GF-D8 (cell line): Measurements from ENCODE around the gene F12.
A peak's percentile ranks its signal among the peaks of the same experiment; 100 is the strongest.

Source experiments
- DNase-seq: peaks from one replicate; lab custom pipeline; 2025; lab: John Stamatoyannopoulos, UW

Gene F12

DNA sequence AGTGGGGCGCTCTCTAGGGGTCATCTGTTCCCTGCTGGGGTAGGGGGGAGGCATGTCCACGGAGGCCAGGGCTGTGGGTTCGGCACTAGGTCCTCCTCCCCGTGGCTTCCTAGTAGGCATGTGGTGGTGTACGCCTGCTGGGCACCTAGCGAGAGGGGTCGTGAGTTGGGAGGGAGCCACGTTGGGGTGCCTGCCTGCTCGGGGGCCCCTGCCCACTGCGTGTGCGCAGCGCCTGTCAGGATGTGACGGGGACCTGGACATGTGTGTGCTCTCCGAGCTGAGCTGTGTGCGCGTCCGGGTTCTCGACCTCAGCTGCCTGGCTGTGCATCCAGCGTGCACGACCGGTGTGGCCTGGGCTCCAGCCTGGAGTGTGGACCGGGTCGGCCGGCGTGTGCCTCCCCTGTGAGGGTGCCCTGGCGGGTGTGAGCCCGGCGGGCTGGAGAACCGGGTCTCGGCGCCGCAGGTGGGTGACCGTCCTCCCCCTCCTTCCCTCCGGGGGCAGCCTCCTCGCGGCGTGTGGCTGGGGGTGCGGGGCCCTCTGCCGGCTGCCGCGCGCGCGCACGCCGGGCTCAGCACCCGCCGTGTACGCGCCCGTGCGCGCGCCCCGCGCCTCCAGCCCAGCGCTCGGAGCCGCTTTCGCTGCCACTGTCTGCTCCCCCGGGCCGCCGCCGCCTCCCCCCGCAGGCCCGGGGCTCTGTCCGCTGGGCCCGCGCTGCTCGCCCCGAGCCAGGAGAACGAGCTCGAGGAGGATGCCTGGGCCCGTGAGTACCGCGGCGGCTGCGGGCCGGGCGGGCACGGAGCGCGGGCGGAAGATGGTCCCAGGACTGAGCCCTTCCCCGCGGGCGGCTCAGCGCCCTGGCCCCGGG is 37.1 kb upstream of the F12 start, which contains the start of gene PRR7:
TSS of gene PRR7 (plus strand) at position 615 of the 866 bp plus-strand sequence. CDS start 8,254 bp downstream, outside the sequence.
- DNase-seq, result peak; percentile 40

DNA sequence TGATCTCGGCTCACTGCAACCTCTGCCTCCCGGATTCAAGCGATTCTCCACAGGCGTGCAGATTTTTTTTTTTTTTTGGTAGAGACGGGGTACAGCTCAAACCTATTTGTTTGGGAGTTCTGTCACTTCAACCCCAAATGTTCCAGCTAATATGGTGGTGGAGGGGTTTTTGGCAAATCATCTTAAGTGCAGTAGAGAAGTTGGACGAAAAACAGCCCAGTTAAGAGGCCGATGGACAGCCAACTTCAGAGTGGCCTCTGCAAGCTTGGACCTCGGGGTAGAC is 36.5 kb upstream of the F12 start:
- DNase-seq, result no peak

DNA sequence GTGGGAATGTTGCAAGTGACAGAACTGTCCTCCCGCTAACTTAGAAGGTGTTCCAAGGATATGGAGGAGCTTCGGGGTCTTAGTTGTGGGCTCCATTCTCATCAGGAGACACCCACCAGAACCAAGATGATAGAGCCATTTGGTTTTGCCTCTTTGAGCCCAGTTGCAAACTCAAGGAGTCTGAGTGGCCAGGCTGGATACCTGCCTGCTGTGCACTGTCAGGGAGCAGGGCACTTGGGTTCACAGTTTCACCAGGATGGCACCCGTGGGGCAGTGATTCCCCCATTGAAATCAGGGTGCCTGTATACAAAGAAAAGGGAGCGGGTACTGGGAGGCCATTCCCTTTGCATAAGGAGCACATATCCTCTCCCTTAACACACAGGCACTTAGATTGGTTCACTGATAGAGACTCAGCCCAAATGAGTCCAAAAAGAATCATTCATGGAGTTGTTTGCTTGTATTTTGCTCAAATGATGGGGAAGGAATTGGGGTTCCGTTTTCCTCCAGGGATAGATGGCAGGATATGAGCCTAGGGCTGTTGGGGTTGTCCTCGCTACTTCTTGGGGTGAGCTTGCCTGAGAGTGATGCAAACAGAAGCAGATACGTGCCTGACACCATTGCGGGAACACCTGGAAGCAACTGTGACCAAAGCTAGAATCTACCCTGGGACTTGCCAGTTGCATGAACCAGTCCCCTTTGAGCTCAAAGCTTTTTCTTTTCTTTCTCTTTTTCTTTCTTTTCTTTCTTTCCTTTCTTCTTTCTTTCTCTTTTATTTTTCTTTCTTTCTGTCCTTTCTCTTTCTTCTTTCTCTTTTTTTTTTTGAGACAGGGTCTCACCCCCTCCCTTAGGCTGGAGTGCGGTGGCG is 35.9 kb upstream of the F12 start:
- DNase-seq, result no peak

DNA sequence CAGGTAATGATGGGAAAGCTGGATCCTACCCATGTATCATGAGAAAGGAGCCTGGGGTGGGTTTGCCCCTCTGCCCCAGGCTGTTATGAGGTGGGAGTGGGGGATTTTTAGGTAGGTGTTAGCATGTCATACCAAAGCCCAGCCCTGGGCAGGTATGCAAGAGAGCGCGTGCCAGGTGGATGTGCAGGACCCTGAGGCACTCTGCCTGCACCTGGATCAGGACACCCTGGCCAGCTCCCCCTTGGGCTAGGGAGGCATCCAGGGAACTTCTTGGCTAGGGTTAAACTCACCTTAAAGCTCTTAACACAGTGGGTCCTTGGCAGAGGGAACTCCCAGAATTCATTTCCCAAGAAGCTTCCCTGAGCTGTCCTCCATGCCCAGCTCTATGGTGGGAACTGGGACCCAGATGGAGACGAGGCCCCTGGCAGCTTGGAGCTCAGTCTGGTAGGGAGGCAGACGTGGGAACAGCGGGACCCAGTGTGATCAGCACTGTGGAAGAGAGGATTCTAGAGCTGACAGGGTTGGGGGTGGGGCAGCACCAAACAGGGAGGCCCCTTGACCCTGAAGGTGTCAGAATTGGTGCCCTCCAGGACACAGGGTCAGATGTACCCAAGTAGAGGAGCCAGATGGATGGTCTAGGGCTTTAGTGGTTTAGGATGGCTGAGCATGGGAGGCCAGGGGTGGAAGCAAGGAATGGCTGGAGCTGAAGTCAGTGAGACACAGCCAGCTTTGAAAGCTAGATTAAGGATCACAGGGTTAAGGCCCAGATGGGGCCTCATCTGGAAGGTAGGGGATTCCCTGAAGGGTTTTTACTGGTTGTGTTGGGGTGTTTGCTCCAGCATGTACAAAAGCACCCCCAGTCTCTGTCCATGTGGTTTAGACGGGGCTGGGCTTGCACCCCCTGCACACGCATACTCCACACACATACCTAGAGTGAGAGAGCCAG is 35.0 kb upstream of the F12 start:
- DNase-seq, result no peak

DNA sequence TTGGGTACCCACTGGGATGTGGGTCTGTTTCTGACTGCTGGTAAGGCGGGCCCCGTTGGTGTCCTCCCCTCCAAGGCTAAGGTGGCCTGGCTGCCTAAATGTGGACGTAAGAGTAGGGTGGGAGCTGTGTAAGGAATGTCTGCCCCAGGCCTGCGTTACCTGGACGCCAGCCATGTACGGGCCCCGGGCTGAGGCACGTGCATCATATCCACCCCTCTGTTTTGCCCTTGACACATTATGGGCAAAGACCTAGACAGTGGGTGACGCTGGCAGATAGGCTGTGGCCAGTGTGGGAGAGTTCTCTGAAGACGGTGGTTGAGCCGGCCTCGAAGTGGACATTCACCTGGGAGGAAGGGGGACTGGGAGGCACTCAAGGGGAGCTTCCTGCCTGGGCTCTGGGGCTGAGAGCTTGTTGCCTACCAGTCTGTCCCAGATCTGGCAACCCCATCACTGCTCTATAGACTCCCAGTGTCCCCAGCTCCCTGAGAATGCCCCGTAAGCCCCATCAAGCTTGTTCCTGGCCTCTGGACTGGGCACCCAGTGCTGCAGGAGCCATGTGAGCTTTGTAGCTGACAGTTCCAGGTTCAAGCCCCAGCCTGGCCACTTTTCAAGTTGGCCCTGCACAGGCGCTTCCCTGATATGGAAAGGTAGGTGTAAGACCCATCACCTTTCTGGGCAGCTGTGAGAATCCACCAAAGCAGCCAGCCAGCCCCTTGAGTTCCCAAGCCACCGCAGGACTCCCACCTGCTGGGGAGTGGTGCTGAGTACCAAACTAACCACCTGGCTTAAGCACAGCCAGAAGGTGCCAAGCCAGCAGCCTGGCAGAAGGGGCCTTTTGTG is 34.0 kb upstream of the F12 start:
- no peak for DNase-seq

DNA sequence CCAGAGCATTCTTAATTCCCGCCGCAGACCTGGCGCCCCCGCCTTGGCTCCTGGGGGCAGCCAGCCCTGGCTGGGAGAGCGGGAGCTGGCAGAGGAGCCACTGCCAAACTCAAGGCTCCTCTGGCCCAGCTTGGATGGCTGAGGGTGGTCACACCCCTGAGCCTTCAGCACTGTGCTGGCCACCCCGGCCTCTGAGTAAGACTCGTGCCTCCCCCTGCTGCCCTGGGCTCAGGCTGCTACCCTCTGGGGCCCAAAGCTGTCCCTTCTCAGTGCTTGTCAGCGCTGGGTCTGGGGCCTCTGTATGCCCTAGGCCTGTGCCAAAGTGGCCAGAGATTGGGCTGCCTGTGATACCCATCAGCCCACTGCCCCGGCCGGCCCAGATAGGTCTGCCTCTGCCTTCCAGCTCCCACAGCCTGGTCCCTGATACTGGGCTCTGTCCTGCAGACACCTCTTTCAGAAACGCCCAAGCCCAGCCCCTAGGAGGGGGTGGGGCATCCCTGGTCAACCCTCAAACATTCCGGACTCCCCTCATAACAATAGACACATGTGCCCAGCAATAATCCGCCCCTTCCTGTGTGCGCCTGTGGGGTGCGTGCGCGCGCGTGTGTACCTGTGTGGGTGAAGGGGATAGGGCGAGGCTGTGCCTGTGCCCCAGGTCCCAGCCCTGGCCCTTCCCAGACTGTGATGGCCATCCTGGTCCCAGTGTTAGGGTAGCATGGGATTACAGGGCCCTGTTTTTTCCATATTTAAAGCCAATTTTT is 32.9 kb upstream of the F12 start:
- DNase-seq, result no peak

DNA sequence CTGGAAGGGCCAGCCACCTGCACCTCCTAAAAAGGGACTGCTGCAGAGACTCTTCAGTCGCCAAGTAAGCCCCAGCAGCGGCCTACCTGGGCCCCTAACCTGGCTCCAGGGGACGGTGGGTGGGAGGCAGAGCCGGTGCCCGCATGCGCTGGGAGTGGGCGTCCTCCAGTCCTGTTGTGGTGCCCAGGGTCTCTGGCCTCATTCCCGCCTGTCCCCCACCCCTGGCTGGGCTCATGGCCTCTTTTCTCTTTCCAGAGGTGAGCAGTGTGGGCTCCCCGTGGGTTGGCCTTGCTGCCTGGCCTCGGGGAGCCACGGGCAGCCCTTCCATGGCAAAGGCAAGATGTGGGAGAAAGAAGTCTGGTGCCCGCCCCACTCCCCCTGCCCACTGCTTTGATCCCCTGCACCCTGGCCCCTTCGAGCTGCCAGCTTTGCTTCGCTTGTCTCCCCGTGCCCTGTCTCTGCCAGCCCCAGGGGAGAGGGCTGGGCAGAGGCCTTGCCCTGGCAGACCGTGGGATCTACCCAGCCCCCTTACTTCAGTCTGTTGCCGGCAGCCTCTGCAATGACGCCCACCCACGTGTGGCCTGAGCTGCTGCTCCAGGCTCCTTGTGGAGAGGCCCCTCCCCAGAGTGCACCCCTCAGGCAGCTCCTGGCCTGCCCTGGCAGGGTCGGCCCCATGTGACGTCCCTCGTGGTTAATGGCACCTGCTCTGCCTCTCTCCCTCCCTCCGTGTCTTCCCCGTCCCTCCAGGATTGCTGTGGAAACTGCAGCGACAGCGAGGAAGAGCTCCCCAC is 31.8 kb upstream of the F12 start:
- DNase-seq, result no peak

DNA sequence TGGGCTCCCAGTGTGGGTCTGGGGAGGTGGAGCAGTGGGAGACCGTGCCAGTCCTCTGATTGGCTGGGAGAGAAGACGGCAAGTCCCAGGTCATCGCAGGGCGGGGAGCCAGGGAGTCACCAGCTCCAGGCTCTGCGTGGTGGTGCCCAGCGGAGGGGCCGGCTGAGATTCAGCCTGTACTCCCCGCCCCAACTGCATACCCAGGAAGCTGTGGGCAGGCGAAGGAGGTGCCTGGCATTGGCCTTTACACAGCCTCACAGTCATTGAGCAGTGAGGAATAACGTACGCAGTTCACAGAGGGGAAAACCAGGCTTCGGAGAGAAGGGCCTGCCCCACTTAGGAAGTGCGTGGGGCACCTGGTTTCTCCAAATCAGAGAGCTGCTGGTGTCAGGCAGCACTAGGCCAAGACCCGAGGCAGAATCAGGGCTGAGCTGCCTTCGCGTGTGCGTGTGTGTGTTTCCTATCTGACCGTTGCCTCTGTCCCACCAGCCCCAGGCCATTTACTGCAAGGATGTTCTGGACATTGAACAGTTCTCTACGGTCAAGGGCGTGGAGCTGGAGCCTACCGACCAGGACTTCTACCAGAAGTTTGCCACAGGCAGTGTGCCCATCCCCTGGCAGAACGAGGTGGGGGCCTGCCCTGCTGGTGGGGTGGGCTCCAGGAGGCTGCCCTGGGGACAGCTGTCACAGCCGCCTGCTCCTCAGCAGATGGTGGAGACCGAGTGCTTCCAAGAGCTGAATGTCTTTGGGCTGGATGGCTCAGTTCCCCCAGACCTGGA is 31.0 kb upstream of the F12 start:
- no peak for DNase-seq

DNA sequence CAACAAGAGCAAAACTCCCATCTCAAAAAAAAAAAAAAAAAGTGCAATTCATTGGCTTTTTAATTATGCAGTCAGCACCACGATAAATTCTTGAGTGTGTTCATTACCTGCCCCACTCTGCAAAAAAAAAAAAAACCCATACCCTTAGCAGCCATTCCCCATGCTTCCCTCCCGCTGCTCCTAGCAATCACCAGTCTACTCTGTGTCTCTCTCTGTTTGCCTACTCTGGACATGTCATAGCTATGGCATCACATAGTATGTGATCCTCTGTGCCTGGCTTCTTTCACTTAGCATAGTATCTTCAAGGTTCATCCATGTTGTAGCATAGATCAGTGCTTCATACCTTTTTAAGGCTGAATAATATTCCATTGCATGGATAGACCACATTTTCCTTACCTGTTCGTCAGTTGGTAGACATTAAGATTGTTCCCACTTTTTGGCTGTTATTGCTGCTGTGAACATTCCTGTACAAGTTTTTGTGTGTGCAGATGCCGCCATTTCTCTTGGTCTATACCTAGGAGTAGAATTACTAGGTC is 30.2 kb upstream of the F12 start:
- no peak for DNase-seq

DNA sequence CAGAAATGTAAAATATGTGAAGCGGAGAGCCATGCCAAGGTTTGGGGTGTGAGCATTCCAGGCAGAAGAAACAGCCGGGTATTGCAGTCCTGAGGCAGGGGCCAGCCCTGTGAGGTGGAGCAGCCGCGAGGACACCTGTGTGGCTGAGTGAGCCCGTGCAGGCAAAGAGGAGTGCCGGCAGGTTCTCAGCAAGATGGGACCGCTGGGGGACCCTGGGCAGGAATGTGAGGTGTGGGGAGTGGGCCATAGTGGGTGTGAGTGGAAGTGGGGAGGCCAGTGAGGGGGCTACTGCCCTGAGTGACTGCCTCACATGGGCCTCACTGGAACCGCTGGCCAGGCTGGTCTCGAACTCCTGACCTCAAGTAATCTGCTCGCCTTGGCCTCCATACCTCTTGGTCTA is 29.1 kb upstream of the F12 start:
- no peak for DNase-seq

DNA sequence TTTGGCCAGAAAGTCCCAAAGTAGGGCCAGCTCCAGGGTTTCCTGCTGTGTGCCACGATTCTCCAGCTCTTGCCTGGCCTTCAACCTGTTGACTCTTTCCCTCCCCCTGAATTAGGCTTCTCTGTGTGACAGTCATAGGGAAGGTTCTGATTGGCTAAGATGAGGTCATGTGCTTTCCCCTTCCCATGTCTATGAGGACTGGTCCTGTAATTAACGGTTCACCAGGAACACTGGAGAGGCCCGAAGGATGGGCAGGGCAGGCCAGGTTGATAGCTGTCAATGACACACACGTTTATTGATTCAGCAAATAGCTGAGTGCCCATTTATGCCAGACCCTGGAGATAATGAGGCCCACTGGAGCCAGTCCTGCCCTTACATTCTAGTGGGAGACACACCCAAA is 28.3 kb upstream of the F12 start:
- DNase-seq, result no peak

DNA sequence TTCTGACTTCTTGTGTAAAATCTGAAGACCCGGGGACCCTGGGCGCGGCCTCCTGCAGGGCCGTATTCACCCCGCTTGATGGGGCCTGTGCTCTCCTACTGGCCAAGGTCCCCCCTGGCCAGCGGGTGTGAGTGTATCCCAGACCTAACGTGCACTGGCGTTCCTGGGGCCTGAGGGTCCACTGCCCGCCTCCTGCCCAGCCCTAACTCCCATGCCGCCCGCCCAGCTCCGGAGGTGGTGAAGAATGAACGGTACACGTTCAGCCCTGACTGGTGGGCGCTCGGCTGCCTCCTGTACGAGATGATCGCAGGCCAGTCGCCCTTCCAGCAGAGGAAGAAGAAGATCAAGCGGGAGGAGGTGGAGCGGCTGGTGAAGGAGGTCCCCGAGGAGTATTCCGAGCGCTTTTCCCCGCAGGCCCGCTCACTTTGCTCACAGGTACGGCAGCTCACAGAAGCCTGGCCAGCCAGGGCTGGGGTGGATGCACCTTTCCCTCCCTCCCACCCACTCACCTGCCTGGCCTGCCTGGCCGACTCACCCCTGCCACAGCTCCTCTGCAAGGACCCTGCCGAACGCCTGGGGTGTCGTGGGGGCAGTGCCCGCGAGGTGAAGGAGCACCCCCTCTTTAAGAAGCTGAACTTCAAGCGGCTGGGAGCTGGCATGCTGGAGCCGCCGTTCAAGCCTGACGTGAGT is 26.6 kb upstream of the F12 start:
- no peak for DNase-seq

DNA sequence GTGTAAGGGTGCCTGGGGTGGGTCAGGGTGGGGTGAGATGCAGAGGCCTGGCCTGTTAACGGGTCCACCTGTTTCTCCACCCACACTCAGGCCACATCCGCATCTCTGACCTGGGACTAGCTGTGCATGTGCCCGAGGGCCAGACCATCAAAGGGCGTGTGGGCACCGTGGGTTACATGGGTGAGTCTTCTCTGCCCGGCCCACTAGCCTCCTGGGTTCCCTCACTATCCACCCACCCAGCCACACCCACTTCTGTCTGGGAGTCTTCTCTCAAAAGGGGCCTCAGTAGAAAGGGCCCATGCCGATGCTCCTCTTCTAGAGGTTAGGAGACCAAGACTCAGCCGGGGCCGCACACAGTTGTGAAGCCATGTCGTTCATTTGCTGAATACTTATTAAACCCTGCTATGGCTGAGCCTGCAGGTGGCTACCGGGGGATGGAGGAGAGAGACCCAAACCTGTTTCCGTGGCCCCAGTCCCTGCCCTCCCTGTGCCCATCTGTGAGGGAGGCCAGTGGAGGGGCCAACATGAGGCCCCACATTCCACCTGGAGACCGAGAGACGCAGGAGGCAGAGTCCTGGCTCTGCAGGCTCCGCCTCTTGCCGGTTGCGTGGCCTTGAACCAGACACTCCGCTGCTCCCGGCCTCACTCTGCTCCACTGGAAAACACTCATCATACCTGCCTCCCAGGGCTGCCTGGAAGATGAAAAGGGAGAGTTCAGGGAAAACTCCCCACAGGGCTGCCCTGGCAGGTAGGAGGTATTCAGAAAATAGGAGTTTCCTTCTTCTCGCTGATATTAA is 25.8 kb upstream of the F12 start:
- DNase-seq, result no peak

DNA sequence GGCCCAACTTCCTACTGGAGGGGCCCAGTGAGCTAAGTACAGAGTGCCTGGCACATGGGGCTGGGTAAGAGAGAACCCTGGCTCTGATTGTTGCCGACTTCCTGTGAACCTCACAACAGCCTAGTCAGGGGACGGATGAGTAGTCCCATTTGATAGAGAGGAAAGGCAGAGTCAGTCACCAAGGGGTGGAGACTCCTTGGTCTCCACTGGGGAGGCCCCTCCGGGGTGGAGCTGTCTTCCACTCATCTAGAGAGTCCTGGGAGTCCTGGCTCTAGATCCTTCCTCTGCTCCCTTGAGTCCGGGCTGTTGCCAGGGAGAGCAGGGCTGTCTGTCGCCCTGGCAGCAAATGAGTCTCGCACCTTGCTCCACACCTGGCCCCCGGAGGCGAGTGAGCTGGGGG is 25.1 kb upstream of the F12 start:
- no peak for DNase-seq

DNA sequence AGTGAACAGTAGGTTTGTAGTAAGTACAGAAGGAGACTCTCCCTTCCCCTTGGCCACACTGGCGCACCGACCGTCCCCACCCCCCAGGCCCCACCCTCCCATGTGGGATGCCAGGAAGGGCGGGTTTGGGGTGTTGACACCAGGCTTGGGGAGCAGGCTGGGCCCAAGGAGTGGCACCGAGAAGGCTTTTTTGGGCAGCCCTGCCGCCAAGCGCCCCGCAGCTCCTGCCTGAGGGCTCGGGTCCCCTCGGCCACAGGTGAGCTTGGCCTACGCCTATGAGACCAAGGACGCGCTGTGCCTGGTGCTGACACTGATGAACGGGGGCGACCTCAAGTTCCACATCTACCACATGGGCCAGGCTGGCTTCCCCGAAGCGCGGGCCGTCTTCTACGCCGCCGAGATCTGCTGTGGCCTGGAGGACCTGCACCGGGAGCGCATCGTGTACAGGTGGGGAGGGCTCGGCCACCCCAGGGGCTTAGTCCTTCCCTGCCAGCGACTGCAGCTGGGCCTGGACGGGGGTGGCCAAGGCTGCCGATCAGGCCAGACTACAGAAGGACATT is 24.4 kb upstream of the F12 start:
- DNase-seq, result no peak

DNA sequence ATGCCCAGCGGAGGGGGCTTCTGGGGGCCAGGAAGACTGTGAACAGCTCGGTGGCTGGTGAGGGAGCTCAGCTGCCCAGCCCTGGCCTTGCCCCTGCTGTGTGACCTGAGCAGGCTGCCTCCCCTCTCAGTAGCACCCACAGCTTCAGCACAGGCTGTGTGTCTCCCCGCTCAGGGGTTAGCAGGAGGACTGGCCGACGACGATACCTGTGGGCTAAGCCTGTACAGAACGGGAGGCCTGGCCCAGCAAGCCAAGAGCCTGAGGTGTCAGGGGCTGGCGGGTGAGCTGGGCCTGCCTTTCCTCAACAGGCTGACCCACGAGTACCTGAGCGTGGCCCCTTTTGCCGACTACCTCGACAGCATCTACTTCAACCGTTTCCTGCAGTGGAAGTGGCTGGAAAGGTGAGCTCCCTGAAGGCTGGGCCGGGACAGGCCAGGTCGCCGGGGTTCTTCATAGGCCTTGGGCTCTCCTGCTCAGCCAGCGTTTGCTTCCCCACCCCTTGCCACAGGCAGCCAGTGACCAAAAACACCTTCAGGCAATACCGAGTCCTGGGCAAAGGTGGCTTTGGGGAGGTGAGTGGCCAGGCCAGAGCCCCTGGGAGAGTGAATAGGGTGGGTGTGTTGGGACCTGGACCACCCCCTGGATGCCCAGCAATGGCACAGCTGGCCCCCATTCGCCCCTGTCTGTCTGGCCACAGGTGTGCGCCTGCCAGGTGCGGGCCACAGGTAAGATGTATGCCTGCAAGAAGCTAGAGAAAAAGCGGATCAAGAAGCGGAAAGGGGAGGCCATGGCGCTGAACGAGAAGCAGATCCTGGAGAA is 23.7 kb upstream of the F12 start:
- DNase-seq, result no peak
